ENCODE measurements around the gene THRB. TPM values are rescaled to one million over a fixed set of nuclear protein-coding genes. Genes with fewer than 3 reads are reported as not detected.

THRB gene
- polyA plus RNA-seq, 2 of the 4 experiments (the other 2 are of a cell fraction) = 2.0 to 2.3 TPM

GRCh38 chr3:24229468-24230221 lies 265.0 kb downstream of the THRB start (continued):
- no peak for TF ChIP-seq HMGXB4 (CRISPR knock-in tag; IDR thresholded peaks at IDR 0.05; ENCODE audit: borderline replicate concordance)
- no peak for TF ChIP-seq ESRRA (IDR thresholded peaks at IDR 0.05; ENCODE audit: borderline replicate concordance, low read length)
- TF ChIP-seq CTCF (IDR thresholded peaks at IDR 0.05) = no peak
- TF ChIP-seq ZC3H11A (IDR thresholded peaks at IDR 0.05) = no peak
- no peak for TF ChIP-seq RARB (CRISPR knock-in tag; IDR thresholded peaks at IDR 0.05)
- TF ChIP-seq NR3C1 (IDR thresholded peaks at IDR 0.05) = no peak
- TF ChIP-seq HDAC2 (IDR thresholded peaks at IDR 0.05) = no peak
- no peak for TF ChIP-seq RAD21 (conservative IDR thresholded peaks at IDR 0.05 in 1 of 2, IDR thresholded peaks at IDR 0.05 in 1 of 2)
- TF ChIP-seq MAFK (IDR thresholded peaks at IDR 0.05; ENCODE audit: partially characterized antibody) = no peak
- TF ChIP-seq KDM1A (IDR thresholded peaks at IDR 0.05; ENCODE audit: low read depth) = no peak

GRCh38 chr3:24227635-24228034 lies 267.0 kb downstream of the THRB start:
- no peak for ATAC-seq
- ChIA-PET CTCF (interaction anchor here (1.2 to 3.5 kb wide), 2 partner anchors 11 to 456 kb away, joined by 3 to 25 read pairs; no protein-coding TSS in a partner anchor), POLR2A (no interaction called here)
- no peak for FAIRE-seq
- WGBS (ENCODE audit: missing lambda C conversion rate) = 29% methylated on average over 3 of the region's 3 CpGs
- Histone ChIP-seq H3K4me1 (no peaks in the 10 kb centered on the region), H3K27ac (no peak overlapping the region), H3K9me3 (no peaks in the 10 kb centered on the region), H3K4me3 (no peak overlapping the region), H3K4me2 (no peak overlapping the region)
- no peak for TF ChIP-seq MAZ (IDR thresholded peaks at IDR 0.05; ENCODE audit: borderline replicate concordance, low read depth, low read length)
- no peak for TF ChIP-seq MAX (IDR thresholded peaks at IDR 0.05)
- TF ChIP-seq CHD2 (IDR thresholded peaks at IDR 0.05; ENCODE audit: low read length, partially characterized antibody) = no peak
- no peak for TF ChIP-seq KDM1A (IDR thresholded peaks at IDR 0.05; ENCODE audit: low read depth)
- no peak for TF ChIP-seq ATOH8 (CRISPR knock-in tag; IDR thresholded peaks at IDR 0.05; ENCODE audit: low read depth)
- TF ChIP-seq ZSCAN20 (CRISPR knock-in tag; IDR thresholded peaks at IDR 0.05) = no peak
- TF ChIP-seq PBX3 (IDR thresholded peaks at IDR 0.05) = no peak
- TF ChIP-seq EHMT2 (IDR thresholded peaks at IDR 0.05; ENCODE audit: low read depth) = no peak
- DNase-seq (ENCODE audit: low read depth in 1 of 2, low spot score in 1 of 2) = no peak

GRCh38 chr3:24226397-24226796 lies 268.3 kb downstream of the THRB start:
- Histone ChIP-seq H3K9me3 (no peaks in the 10 kb centered on the region), H3K4me3 (no peak overlapping the region), H3K4me2 (no peak overlapping the region), H3K27ac (no peak overlapping the region), H3K4me1 (peaks cover 2% of the 10 kb centered on the region; the same call in 2 of the 3 replicates)
- ChIA-PET CTCF (interaction anchor here (0.9 to 3.5 kb wide), 3 partner anchors 12 to 227 kb away, joined by 3 to 25 read pairs (median 8); no protein-coding TSS in a partner anchor), POLR2A (no interaction called here)
- FAIRE-seq (no peak), ATAC-seq (no peak), DNase-seq (ENCODE audit: low read depth in 1 of 2, low spot score in 1 of 2) (no peak)
- WGBS (ENCODE audit: missing lambda C conversion rate) = 96% methylated on average over 2 of the region's 2 CpGs
- TF ChIP-seq BHLHE40 (IDR thresholded peaks at IDR 0.05; ENCODE audit: low read depth, low read length) (no peak), ZFP36 (IDR thresholded peaks at IDR 0.05; ENCODE audit: borderline replicate concordance, partially characterized antibody) (no peak), RCOR1 (IDR thresholded peaks at IDR 0.05; ENCODE audit: low read depth, low read length) (no peak), CBX8 (IDR thresholded peaks at IDR 0.05) (no peak), CHD2 (IDR thresholded peaks at IDR 0.05; ENCODE audit: low read length, partially characterized antibody) (no peak), EHMT2 (IDR thresholded peaks at IDR 0.05; ENCODE audit: low read depth) (no peak), NPAS2 (CRISPR knock-in tag; IDR thresholded peaks at IDR 0.05; ENCODE audit: borderline replicate concordance) (no peak), ZNF302 (CRISPR knock-in tag; IDR thresholded peaks at IDR 0.05) (no peak), HOXA7 (CRISPR knock-in tag; IDR thresholded peaks at IDR 0.05) (no peak), BCL3 (IDR thresholded peaks at IDR 0.05) (no peak), ELK1 (IDR thresholded peaks at IDR 0.05; ENCODE audit: low read depth, low read length) (no peak), RARB (CRISPR knock-in tag; IDR thresholded peaks at IDR 0.05) (no peak), GATA3 (IDR thresholded peaks at IDR 0.05; ENCODE audit: borderline replicate concordance) (no peak)
